GM18502 (cell line): ENCODE data around the gene CMTM8.
A peak's percentile ranks its signal among the peaks of the same experiment; 100 is the strongest.

Experiments used
- ATAC-seq: cut with Tn5 transposase; IDR thresholded peaks from one replicate; pipeline ENCODE4 v1.9.1; 2021; ENCODE audit warnings: mild to moderate bottlenecking; ENCODE audit not compliant: unreplicated experiment, poor library complexity

Gene CMTM8

DNA sequence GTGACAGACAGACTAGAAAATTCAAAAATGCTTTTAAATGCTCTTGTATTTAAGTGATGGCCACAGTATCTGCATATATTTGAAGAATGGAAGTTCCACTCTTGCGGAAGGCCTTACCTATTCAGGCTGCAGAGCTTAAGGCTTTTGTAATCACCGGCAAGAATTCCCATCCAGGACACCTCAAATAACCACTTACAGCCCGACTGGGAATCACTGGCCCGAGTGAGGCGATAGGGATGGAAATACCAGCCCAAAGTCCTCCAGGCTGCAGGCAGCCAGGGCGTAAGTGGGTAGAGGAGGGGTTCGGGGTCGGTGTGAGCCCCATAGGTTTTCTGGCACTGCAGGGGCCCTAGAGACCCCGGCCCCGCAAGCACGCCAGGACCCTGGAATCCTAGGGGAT is 162.6 kb downstream of the CMTM8 start:
- peak; percentile 10 for ATAC-seq

DNA sequence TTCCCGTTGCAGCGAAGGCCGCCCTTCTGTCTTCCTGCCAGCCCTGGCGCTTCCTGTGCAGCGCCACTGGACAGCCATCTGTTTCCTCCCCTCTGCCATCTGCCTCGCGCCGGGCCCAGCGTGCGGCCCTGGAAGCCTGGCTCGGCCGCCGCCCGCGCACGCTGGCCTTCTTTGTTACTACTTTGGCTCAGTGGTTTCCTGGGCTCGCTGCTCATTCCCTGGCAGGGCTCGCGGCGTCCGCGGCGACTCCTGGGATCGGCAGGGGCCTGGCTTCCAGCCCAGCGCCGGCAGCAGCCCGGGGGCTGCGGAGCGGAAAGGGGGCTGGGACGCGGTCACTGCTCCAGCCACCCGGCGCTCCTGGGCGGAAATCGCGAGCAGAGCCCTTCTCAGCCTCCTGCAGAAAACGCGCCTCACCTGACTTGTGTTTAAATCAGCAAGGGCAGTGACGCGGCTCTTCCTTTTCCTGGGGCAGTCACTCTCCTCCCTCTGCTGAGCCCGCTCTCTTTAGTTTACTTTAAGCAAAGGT is 163.1 kb downstream of the CMTM8 start:
- peak; percentile 75 for ATAC-seq

DNA sequence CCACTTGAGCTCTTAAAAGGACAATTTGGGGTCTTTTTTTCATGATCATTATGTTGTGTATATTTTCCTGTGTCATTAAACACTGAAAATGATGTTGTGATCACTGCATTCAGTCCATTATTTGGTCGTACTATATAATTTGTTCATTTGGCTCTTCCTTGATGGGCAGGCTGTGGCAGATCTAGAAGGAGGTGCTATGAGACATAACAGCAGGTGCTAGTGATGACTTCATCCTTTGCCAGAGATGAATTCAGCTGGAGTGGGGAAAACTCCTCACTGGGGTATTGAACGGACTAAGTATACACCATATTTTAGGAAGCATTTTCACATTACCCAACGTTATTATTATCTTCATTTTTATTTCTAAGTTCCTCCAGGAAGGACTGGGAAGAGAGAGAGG is 165.2 kb downstream of the CMTM8 start:
- ATAC-seq: no peak

DNA sequence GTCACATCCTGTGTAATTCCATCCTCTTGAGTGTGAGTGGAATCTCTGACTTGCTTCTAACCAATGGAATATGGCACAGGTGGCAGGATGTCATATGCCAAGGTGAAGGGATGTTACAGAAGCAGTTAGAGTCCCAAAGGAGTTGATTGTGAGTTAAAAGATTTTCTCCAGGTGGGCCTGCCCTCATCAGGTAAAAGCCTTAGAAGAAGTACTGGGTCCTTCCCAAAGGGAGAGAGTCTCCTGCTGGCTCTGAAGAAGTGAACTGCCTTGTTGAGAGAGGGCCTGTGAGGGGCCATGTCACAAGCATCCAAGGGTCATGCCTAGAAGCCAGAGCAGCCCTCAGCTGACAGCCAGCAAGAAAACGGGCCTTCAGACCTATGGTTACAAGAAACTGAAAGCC is 166.2 kb downstream of the CMTM8 start:
- no peak for ATAC-seq

DNA sequence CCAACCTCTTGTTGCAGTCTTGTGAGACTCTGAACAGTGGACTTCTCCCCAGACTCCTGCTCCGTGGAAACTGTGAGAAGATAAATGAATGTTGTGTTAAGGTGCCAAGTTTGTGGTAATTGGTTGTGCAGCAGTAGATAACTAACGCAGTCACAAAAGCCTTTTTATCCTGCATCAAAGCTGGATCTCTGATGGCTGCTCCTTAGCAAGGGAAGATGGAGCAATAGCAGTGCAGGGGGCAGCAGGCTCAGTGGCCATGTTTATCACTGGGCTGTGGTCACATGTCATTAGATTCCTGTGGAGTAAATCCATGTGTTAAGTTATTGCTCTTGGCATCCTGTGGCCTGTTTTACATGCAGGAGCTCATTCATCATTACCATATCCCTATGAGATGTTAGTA is 166.7 kb downstream of the CMTM8 start:
- no peak for ATAC-seq

DNA sequence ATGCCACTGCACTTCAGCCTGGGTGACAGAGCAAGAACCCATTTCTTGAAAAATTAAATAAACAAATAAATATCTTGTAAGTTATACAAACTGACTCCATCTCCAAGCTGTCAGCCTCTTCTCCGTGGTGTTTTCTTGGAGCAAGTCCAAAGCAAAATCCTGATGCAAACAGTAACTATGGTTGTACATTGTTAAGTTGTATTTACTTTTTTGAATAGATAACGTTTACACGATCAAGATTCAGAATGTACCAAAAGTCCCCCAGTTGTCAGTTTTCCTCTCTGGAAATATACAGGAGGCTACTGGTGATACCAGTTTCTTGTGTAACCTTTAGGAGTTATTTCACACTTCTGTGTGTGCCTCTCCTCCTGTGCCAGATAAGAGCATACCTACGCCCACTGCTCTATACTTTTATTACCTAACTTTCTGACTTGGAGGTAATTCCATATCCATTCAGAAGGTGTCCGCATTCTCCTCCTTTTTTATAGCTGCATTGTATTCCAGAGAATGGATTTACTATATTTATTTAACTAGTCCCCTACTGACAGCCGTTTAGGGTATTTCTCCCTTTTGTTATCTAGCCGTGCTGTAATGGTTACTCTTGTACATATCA is 167.3 kb downstream of the CMTM8 start:
- no peak for ATAC-seq

GRCh38 chr3:32406486-32407408 is 168.3 kb downstream of the CMTM8 start:
- ATAC-seq: no peak

- no peak for ATAC-seq
Observed at GRCh38 chr3:32410367-32411246, 172.1 kb downstream of the CMTM8 start.

DNA sequence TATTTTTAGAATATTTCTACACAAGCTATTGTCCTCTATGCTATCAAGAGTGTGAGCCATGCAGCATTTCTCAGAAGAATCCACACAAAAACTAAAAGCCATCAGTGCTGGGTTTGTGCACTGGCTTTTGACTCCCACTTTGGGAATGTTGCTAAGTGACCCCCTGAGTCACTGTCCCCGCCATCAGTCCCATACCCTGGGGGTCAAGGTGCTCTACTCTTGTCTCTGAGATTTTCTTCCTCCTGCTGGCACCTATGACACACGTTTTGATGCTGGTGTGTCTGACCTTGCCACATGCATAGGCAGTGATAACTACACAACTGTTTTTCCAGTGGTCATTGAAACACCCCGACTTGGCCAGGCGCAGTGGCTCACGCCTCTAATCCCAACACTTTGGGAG is 173.0 kb downstream of the CMTM8 start:
- no peak for ATAC-seq

DNA sequence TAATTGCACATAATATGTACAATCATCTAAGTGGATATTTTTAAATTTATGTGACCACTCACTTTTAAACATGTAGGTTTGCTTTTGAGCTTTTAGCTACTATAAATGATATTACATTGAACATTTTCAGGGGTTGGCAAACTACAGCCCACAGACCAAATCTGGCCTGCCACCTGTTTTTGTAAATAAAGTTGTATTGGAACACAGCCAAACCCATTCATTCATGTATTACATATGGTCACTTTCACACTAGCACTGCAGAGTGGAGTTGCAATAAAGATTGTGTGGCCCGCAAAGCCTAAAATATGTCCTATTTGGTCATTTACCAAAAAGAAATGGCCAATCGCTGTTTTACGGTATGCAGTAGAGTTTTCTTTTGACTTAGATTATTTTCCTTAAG is 174.4 kb downstream of the CMTM8 start:
- ATAC-seq: no peak

DNA sequence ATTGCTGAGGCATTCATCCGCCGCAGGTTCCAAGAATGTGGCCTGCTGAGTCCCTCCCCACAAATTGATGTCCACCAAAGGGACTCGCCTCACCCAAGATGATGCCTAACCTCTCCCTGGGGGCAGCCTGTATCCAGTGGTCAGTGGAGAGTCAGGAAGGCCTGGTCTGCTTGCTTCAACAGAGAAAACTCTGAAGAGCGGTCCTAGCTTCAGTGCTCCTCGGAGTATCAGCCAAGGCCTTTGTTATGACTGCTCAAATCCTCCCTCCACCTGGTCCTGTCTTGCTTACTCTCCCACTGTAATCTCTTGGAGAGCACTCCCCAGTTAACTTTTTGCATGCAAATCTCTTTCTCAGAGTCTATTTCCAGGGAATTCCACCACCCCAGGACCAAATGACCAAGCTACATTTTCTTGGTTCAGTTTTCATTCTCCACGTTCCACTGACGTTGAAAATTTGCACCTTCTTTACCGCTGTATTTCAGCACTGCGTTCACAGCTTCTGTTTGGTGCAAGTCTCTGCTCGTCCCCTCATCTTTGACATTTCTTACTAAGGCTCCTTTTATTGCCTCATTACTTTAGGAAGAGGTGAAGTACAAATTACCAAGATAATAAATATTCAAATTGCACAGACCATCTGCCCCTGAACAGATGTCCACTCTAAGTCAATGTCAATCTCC is 175.5 kb downstream of the CMTM8 start:
- ATAC-seq: no peak

- peak; percentile 65 for ATAC-seq
Observed at GRCh38 chr3:32414522-32415202, 176.2 kb downstream of the CMTM8 start.

DNA sequence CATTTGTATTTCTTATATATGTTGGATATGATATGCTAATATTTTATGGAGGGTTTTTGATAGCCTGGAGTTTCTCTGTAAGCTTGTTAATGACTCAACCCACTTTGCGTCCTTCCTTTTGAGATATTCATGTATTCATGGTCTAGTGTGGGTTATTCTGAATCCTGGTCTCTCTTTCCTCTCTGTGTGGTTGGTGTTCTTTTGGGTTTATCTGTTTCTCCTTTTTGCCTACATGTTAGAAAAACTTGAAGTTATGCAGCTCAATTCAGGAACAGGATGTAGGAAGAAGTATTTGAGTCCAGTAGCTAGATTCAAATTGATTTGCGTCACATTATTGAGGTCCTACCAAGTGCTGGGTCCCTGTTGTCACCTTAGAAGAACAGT is 181.3 kb downstream of the CMTM8 start:
- peak; percentile 11 for ATAC-seq
